ENCODE results near the gene IGSF21. TPM values are rescaled to one million over a fixed set of nuclear protein-coding genes. Genes with fewer than 3 reads are reported as not detected.

The IGSF21 gene
- total and polyA plus RNA-seq, 2 donors (not counting 3 experiments of a cell fraction or from before 2014, with no cell fraction given): not detected

DNA sequence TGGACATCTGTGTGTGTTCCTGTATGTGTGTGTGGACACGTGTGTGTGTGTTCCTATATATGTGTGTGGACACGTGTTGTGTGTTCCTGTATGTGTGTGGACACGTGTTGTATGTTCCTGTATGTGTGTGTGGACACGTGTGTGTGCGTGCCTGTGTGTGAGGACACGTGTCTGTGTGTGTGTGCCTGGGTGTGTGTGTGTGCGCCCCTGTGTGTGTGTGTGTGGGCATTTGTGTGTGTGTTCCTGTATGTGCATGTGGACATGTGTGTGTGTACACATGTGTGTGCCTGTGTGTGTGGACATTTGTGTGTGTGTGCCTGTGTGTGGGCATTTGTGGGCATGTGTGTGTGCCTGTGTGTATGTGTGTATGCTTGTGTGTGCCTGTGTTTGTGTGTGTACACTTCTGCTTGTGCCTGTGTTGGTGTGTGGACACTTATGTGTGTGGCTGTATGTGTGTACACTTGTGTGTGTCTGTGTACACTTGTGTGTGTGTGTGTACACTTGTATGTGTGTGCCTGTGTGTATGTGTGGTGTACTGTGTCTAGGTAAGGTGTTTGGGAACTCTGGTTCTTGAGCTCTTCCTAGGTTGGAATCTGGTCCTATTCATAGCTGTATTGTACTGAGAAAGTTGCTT lies 3.7 kb upstream of the IGSF21 start:
- no peaks in the 10 kb centered on the region for H3K9me1 ChIP-seq (replicated peaks; ENCODE audit: control insufficient read depth, extremely low read depth, insufficient read depth, low read length)
- CTCF ChIA-PET: no interaction called here
- no peaks in the 10 kb centered on the region for H3K79me2 ChIP-seq (ENCODE audit: control insufficient read depth, insufficient read depth, low read length)
- H3K27me3 ChIP-seq (ENCODE audit: control insufficient read depth in 2 of 2, insufficient read depth in 2 of 2, low read length in 2 of 2): peaks cover 7 to 14% of the 10 kb centered on the region in 2 experiments
- no peak overlapping the region for H3K27ac ChIP-seq (ENCODE audit: insufficient read depth, low read depth, low read length)
- no peak overlapping the region for H2AFZ ChIP-seq (ENCODE audit: low read depth, low read length)
- no peaks in the 10 kb centered on the region for H3K4me1 ChIP-seq (ENCODE audit: control insufficient read depth, extremely low read depth, insufficient read depth, low read length)
- no peak overlapping the region for H3K4me3 ChIP-seq (replicated peaks in 1 of 3; ENCODE audit: insufficient read depth in 1 of 3, low read depth in 1 of 3, low read length in 3 of 3)
- no peak overlapping the region for H3K4me2 ChIP-seq (ENCODE audit: insufficient read depth, low read length)
- DNase-seq (ENCODE audit: low read depth, low spot score): no peak
- no peak for FAIRE-seq
- H3K9me3 ChIP-seq (replicated peaks; ENCODE audit: control insufficient read depth, insufficient read depth, low read length): no peaks in the 10 kb centered on the region
- POLR2A ChIA-PET: no interaction called here
- dilution Hi-C loops (cut with MboI; ENCODE audit: extremely low pct_ligation_motif_present, low sequenced_read_pairs): no loop called here
- no peak overlapping the region for H3K9ac ChIP-seq (replicated peaks; ENCODE audit: extremely low read depth, insufficient read depth, low read length)
- BruUV-seq (replicated peaks): no TSS peak
- TF ChIP-seq FOS (IDR thresholded peaks at IDR 0.05; ENCODE audit: borderline replicate concordance, insufficient read depth, low read length): no peak
- TF ChIP-seq, protein P1, sequence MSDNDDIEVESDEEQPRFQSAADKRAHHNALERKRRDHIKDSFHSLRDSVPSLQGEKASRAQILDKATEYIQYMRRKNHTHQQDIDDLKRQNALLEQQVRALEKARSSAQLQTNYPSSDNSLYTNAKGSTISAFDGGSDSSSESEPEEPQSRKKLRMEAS (IDR thresholded peaks at IDR 0.05; ENCODE audit: insufficient read depth, insufficient read length): peak; percentile 74
- no peaks in the 10 kb centered on the region for H3K36me3 ChIP-seq (ENCODE audit: control insufficient read depth in 2 of 2, extremely low read depth in 1 of 2, insufficient read depth in 2 of 2, low read length in 2 of 2)
- intact Hi-C loops (cut with micrococcal nuclease): loop anchor here (5.0 kb wide), 1 partner anchor 478 kb away; no protein-coding TSS in a partner anchor
- no peaks in the 10 kb centered on the region for H4K20me1 ChIP-seq (replicated peaks; ENCODE audit: control insufficient read depth, extremely low read depth, insufficient read depth, low read length)

DNA sequence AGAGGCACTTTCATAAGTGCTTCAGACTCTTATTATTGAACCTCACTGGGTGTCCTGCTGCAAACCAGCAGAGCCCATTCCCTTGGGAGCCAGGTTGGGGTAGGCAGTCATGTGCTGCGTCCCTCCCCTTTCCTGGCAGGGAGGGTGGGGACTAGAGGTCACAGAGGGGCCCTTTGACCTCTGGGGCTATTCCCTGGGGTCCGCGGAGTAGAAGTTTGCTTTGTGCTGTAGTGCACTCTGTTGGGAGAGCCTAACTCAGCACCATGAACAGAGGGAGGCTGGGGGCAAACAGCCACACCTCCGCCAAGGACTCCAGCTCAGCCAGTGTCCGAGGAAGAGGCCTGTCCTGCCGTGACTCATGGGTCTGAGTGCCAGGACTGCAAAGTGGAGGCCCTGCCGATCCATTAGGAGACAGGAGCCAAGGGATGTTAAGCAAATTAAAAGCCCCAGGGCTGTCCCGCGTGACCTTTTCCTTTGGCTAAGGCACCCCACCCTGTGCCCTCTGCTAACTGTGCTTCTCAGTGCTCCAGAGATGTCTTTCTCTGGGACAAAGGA lies 3.0 kb upstream of the IGSF21 start:
- no TSS peak for BruUV-seq (replicated peaks)
- Histone ChIP-seq H3K9ac (replicated peaks; ENCODE audit: extremely low read depth, insufficient read depth, low read length) (no peak overlapping the region), H3K9me3 (replicated peaks; ENCODE audit: control insufficient read depth, insufficient read depth, low read length) (no peaks in the 10 kb centered on the region), H3K27ac (ENCODE audit: insufficient read depth, low read depth, low read length) (no peak overlapping the region), H3K4me1 (ENCODE audit: control insufficient read depth, extremely low read depth, insufficient read depth, low read length) (no peaks in the 10 kb centered on the region), H2AFZ (ENCODE audit: low read depth, low read length) (no peak overlapping the region), H3K79me2 (ENCODE audit: control insufficient read depth, insufficient read depth, low read length) (no peaks in the 10 kb centered on the region), H4K20me1 (replicated peaks; ENCODE audit: control insufficient read depth, extremely low read depth, insufficient read depth, low read length) (no peaks in the 10 kb centered on the region), H3K36me3 (ENCODE audit: control insufficient read depth in 2 of 2, extremely low read depth in 1 of 2, insufficient read depth in 2 of 2, low read length in 2 of 2) (no peaks in the 10 kb centered on the region), H3K4me3 (replicated peaks in 1 of 3; ENCODE audit: insufficient read depth in 1 of 3, low read depth in 1 of 3, low read length in 3 of 3) (no peak overlapping the region), H3K4me2 (ENCODE audit: insufficient read depth, low read length) (no peak overlapping the region), H3K27me3 (ENCODE audit: control insufficient read depth in 2 of 2, insufficient read depth in 2 of 2, low read length in 2 of 2) (peaks cover 12 to 21% of the 10 kb centered on the region in 2 experiments), H3K9me1 (replicated peaks; ENCODE audit: control insufficient read depth, extremely low read depth, insufficient read depth, low read length) (no peaks in the 10 kb centered on the region)
- intact Hi-C loops (cut with micrococcal nuclease) (loop anchor here (5.0 kb wide), 1 partner anchor 478 kb away; no protein-coding TSS in a partner anchor), dilution Hi-C loops (cut with MboI; ENCODE audit: extremely low pct_ligation_motif_present, low sequenced_read_pairs) (no loop called here)
- FAIRE-seq (no peak), DNase-seq (ENCODE audit: low read depth, low spot score) (no peak)
- TF ChIP-seq MYC (IDR thresholded peaks at IDR 0.05; ENCODE audit: low read depth, low read length) (no peak), GATA2 (IDR thresholded peaks at IDR 0.05; ENCODE audit: insufficient read depth, insufficient read length, low read depth, low read length) (no peak), JUN (IDR thresholded peaks at IDR 0.05; ENCODE audit: borderline replicate concordance, insufficient read depth, insufficient read length, low read depth) (no peak), EZH2 (IDR thresholded peaks at IDR 0.05; ENCODE audit: borderline replicate concordance, low read depth, low read length, severe bottlenecking) (no peak), POLR2A (IDR thresholded peaks at IDR 0.05; ENCODE audit: low read depth, low read length) (no peak), FOS (IDR thresholded peaks at IDR 0.05; ENCODE audit: borderline replicate concordance, insufficient read depth, low read length) (no peak), POLR2AphosphoS5 (IDR thresholded peaks at IDR 0.05; ENCODE audit: insufficient read depth, low read depth, low read length) (no peak)
- TF ChIP-seq, protein P1 (IDR thresholded peaks at IDR 0.05; ENCODE audit: insufficient read depth, insufficient read length): no peak
- TF ChIP-seq, protein P2, sequence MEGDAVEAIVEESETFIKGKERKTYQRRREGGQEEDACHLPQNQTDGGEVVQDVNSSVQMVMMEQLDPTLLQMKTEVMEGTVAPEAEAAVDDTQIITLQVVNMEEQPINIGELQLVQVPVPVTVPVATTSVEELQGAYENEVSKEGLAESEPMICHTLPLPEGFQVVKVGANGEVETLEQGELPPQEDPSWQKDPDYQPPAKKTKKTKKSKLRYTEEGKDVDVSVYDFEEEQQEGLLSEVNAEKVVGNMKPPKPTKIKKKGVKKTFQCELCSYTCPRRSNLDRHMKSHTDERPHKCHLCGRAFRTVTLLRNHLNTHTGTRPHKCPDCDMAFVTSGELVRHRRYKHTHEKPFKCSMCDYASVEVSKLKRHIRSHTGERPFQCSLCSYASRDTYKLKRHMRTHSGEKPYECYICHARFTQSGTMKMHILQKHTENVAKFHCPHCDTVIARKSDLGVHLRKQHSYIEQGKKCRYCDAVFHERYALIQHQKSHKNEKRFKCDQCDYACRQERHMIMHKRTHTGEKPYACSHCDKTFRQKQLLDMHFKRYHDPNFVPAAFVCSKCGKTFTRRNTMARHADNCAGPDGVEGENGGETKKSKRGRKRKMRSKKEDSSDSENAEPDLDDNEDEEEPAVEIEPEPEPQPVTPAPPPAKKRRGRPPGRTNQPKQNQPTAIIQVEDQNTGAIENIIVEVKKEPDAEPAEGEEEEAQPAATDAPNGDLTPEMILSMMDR (IDR thresholded peaks at IDR 0.05; ENCODE audit: extremely low read depth in 1 of 2, insufficient read depth in 1 of 2, low read depth in 1 of 2, low read length in 2 of 2): no peak
- POLR2A ChIA-PET: no interaction called here
- CTCF ChIA-PET: no interaction called here
